Stimulated activated CD4-positive, alpha-beta T cell treated with anti-CD3 and anti-CD28 coated beads, Interleukin-2, amount 100 ng/mL, for 4 hours (primary cell): ENCODE data around the gene SLC1A2.

Experiments
- DNase-seq: peaks from one replicate; pipeline ENCODE4 v3.0.0-alpha.2; 2020; ENCODE audit warnings: low read depth

The SLC1A2 gene

DNA sequence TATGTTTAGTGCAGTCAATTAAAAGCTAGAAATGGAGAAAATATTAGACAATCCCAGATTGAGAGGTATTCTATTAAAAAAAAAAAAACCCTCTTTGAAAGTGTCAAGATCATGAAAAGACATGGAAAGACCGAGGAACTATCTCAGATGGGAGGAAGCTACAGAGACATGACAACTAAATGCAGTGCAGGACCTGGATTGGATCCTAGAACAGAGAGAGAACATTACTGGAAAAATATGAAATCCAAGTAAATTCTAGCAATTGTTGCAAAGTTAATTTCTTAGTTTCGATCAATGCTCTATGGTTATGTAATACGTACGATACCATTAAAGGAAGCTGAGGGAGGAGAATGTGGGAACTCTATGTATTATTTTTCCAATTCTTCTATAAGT lies 43.2 kb downstream of the SLC1A2 start:
- DNase-seq = no peak

- no peak for DNase-seq
Measured at GRCh38 chr11:35375332-35376117, 43.8 kb downstream of the SLC1A2 start.

DNA sequence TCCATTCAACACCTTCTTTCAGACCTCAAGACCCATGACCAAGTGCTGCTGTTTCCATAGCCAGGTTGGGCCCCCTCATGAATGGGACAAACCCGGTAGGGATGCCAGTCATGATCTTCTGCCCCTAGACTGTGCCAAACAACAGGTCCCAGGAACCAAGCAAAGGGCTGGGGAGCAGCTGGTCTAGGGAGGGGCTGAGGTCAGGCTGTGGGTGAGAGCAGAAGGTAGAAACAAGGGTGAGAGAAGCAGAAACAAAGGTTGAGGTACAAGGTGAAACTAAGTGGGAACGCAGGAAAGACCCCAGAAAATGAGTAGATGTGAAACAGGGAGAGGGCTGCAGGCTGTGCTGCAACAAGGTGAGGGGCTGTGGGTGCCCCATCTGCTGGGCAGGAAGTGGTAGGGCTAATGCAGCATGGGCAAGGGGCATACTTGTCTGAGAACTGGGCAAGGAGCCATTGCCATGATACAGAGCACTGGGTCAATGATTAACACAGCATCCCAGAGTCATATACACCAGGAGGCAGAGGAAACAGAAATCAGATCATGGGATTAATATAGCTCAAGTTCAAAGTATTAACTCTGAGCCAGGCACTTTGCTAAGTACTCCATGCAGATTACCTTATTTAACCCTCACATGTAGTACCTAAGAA lies 45.9 kb downstream of the SLC1A2 start:
- no peak for DNase-seq

GRCh38 chr11:35372565-35373283 lies 46.6 kb downstream of the SLC1A2 start:
- no peak for DNase-seq

- no peak for DNase-seq
Measured at GRCh38 chr11:35367491-35367890, 51.9 kb downstream of the SLC1A2 start.

DNA sequence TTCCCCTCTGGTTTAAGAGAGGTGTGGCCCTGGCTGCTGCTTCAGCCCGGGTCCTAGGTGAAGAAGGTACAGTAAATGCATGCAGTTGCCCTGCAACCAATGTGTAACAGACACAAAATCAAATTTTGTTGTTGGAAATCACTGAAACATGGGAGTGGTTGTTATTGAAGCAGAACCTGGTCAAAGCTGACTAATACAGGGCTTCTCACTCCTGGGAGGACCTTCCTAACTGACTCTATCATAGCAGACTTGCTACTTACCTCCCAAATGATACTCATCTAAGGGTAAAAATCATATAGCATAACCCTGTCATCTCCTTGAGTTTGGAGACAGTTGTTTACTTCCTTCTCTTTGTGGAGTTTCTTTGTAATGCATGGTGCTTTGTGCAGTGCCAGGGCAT lies 52.6 kb downstream of the SLC1A2 start:
- no peak for DNase-seq

- no peak for DNase-seq
Measured at GRCh38 chr11:35365961-35366360, 53.4 kb downstream of the SLC1A2 start.

- DNase-seq = no peak
Measured at GRCh38 chr11:35365395-35365794, 54.0 kb downstream of the SLC1A2 start.

- DNase-seq = no peak
Measured at GRCh38 chr11:35363854-35364780, 55.2 kb downstream of the SLC1A2 start.

DNA sequence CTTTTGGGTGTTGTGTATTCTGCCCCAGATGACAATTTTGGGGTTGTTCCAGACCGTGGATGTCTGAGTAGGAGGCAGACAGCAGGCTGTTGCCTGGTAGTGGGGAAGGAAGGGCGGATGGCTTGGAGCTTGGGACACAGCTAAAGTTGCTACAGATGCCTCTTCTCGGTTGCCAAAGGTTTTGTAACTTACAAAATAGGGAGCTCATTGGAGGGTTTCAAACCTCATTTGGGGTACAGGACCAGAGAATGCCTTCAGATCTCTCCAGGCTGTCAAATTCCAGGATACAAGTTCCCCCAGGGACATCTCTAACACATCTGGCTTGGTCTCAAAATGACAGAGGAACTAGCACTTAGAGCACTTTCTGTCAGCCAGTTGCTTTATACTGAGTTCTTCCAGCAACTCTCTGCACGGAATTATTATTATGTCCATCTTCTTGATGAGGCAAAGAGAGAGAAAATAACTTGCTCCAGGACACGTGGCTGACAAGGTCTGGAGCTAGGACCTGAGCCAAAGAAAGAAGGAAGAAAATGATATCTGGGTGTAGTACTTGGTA lies 56.0 kb downstream of the SLC1A2 start:
- DNase-seq = no peak

GRCh38 chr11:35362521-35362980 lies 56.8 kb downstream of the SLC1A2 start:
- DNase-seq = no peak

GRCh38 chr11:35360055-35360530 lies 59.3 kb downstream of the SLC1A2 start:
- DNase-seq = no peak

DNA sequence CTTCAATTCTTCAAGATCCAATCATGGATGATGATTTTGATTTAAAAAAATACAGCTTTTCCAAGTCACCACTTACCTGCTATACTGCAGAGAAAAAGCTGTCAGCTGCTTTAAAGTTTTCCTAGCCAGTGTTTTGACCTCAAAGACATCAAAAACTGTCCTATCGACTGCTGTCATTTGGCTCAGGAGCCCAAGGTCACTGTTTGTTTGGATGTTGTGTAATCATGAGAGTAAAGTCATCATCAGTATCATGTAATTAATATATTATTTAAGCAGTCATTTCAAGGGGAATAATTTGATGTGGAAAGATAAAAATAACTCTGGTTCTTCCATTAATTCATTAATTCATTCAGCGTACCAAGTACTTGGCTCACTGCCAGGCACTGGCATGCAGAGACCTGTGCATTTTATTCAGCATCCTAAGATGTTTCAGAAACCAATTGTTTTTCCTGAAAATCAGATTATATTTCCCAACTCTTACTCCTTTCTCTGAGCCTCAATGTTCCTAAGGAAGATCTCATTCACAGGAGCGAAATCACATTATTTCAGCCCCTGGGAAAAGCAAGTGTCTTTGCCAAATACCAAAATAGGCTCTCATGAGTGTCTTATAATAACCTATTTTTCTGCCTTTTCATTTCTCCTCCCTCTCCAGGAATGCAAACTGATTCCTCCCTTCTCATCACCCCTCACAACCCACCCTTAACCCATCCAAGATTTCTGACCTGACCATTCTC lies 59.9 kb downstream of the SLC1A2 start:
- no peak for DNase-seq

- DNase-seq = no peak
Measured at GRCh38 chr11:35358391-35358790, 61.0 kb downstream of the SLC1A2 start.

- DNase-seq = no peak
Measured at GRCh38 chr11:35357923-35358322, 61.4 kb downstream of the SLC1A2 start.

DNA sequence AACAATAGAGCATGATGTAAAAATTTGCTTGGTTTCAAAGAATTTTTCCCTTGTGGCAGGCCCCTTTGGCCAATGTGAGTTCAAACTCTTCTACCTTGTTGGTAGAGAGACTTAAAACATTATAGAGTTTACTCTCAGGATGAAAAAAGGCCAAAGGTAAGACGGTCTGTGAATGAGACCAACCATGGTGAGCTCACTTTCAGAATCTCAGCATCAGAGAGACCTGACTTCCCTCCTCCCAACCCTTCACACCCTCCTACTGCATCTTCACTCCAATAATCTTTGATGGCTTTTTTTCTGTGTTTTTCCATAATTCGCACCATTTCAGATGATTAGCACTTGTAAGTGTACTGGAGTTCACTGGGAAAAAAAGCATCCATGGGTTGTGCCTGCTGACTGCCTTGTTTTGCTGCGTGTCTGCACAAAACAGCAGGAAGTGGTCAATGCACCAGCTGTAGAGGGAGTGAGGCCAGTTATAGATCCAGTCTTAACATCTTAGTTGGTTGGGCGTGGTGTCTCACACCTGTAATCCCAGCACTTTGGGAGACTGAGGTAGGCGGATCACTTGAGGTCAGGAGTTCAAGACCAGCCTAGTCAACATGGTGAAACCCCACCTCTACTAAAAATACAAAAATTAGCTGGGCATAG lies 64.1 kb downstream of the SLC1A2 start:
- DNase-seq = no peak

DNA sequence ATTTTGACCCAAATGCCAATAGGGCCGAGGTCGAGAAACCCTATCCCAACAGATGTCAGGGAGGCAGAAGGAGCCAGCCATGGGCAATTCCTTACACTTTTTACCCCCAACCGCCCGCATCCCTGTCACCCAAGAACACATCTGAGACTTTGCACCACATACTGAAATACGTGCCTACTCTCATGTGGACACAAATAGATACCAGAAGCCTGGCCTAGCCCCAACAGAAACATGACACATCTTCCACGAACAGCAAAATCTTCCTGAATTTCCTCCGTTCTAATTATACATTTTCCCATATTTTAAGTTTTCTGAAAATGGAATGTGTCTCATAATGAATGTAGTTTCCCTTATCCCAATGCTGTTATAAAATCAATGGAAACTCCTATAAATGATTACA lies 64.7 kb downstream of the SLC1A2 start:
- DNase-seq = no peak

DNA sequence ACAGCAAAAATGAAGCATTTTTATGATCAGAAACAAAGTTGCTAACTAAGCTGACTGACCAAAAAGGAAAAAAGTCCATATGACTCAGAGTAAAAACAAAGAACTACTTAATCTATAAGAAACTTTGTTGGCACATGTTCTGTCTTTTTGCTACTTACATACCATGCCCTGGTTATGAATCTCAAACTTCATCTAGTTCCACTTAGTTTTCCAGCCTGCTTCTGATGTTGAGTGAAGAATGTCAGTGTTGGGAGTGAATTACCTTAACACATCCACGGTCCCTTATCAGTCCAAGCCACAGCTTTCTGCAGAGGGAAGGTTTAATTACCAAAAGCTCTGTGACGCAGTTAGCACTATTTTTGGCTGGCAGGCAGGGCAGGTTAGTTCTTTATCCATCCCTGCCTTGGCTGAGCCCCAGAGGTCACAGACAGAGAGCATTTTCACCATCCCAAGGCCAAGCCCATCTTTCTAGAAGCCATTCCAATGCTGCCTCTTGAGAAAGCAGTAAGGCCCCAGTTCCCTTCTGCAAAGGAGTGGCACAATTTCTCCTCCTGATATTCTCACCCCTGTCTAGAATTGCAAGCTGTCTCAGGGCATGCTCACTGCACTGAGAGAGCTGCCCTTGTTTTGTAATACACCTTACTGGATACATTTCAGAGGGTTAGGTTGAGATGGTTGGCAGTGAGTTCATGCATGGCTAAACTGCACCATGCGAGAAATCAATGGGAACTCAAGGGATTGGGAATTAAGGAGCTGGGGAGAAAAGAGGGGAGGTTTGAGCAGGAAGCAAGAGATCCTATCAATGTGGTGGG lies 67.1 kb downstream of the SLC1A2 start:
- DNase-seq = no peak

- no peak for DNase-seq
Measured at GRCh38 chr11:35349897-35350296, 69.5 kb downstream of the SLC1A2 start.
